Lung microvascular endothelial cell (primary cell): Measurements from ENCODE around the gene GPR137. TPM values are rescaled to one million over a fixed set of nuclear protein-coding genes. Genes with fewer than 3 reads are reported as not detected.
A peak's percentile ranks its signal among the peaks of the same experiment; 100 is the strongest.
"Not testable (repeated sequence)": the region's sequence is repeated elsewhere in the genome, so short reads cannot be mapped to it uniquely, and the experiment has no call there.

ENCODE experiments used
- DNase-seq, 2 donors: peaks; one replicate each; pipeline versions ENCODE4 v3.0.0 to v3.0.0-alpha.2; 2010; ENCODE audit warnings: low read depth in 2 of 2
- total RNA-seq: library from RNA; depleted of rRNA; stranded (reverse); fragments of >200 nt; gene quantifications from 2 replicates; pipeline ENCODE4 v1.2.1, GENCODE V29; 2014

Gene GPR137, protein sequence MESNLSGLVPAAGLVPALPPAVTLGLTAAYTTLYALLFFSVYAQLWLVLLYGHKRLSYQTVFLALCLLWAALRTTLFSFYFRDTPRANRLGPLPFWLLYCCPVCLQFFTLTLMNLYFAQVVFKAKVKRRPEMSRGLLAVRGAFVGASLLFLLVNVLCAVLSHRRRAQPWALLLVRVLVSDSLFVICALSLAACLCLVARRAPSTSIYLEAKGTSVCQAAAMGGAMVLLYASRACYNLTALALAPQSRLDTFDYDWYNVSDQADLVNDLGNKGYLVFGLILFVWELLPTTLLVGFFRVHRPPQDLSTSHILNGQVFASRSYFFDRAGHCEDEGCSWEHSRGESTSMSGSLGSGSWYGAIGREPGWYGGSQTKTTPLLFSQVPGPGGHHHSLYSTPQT
- 5.2 and 9.7 TPM in 2 replicates for total RNA-seq

DNA sequence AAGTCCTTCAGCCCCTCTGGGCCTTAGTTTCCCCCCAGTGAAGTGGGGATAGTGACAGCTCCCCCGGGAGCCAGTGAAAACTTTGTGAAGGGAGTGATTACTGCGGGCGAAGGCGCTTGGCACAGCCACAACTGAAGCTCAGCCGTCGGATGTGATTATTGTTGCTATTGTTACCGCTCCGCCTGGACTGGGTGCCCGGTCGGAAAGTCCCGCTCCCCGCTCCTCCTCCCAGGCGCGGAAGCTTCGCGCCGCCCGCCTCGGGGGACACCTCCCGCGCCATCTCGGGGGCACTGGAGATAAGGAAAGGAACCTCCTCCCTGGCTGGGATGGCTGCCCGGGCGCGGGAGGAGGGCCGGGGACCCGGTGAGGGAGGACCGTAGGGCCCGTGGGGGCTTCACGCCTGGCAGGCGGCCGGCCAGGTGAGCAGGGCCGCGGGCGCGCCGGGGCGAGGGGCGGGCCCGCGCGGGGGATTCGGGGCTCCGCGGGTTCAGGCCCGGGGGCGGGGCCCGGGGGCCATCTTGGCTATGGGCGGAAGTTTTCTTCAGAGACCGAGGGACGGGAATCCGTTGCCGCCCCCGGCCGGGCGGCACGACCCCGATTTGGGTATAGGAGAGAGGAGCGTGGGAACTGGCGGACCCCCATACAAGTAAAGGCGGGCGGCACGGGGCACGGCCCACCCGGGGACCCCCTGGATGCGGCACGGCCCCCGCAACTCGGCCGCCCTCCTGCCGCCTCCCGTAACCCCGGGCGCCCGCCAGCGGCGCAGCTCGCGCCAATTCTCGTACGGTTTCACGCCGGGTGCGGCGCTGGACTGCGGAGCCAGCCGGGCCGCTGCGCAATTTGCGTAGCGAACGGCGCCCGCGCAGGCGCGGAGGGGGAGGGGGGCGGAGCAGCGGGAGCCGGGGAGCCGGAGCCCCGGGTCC lies at the start of gene GPR137:
TSS of gene GPR137 (plus strand) at position 887 of the 923 bp plus-strand sequence. CDS start 677 bp downstream, outside the sequence.
- peak; percentile 79 to 81 for DNase-seq

DNA sequence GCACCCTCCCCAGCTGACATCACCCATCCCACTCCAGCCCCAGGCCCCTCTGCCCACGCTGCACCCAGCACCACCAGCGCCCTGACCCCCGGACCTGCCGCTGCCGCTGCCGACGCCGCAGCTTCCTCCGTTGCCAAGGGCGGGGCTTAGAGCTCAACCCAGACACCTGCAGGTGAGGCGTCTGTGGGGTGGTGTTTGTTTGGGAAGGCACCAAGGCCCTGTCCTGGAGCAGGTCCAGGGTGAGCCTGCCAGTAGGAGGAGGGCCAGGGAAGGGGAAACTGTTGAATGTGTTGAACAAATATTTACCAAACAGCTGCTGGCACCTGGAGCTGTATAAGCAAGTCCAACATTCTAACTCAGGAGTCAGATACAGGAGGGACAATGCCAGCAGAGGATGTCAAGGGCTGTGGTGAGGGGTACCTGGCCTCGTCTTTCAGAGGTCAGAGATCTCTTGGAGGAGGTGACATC lies 48.1 kb upstream of the GPR137 start:
- peak in 1 of 2 donors; percentile 60 for DNase-seq

DNA sequence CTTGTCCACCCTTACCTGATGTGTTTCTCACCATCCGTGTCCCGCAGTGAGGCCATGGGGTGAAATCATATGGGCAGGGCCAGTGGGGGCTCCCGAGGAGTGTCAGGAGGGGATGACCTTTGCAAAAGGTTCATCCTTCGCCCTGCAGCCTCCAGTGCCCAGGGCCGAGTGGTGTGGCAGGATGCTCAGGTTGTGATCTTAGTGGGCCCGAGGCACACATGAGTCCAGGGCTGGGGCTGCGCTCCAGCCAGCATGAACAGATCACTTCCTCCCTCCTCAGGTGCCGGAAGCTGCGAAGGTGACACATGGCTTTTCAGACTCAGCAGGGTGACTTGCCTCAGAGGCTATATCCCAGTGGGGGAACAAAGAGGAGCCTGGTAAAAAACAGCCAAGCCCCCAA lies 47.6 kb upstream of the GPR137 start:
- no peak for DNase-seq

DNA sequence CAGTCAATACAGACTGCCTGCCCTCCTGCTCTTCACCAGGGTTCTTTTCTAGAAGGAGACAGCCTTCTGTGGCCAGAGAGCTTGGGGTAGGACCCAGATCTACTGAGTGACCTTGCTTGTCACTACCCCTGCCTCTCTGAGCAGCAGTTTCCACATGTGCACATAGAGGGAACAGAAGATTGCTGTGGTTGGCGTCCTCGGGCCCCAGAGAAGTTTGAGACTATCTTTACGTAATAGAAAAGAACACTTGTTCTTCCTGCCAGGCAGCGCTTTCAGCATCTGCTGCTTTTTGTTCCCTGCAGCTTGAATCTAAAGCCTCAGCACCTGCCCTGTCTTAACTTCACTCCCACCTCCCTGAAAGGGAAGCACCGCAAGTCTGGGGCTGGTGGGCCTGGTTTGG lies 46.6 kb upstream of the GPR137 start:
- no peak for DNase-seq

DNA sequence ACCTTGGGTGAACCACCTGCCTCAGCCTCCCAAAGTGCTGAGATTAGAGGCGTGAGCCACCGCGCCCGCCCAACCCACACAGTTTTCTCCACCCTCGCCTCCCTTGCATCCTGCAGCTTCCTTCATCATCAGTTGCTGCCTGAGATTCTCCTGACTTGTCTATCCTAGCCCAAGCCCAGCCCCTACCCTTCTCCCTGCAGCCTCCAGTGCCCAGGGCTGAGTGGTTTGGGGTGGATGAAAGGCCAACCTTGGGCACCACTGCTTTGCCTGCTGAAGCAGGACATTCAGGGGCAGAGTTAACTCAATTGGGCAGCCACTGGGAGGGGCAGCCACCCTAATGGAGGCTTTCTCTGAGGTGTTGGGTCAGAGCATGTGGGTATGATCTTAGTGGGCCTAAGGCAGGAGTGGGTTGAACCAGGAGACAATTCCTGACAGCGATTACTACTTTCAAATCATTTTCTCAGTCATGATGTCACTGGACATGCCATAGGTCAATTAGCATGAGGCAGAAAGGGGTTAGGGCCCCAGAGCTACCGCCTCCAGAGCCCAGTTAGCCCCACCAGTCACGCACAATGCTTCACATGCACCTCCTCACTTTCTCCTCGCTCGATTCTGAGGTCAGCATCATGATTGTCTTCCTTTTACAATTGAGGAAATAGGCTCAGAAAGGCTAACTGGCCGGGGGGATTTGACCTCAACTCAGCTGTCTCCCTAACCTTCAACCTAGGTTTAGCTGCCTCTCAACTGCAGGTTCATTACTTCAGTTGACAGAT lies 45.8 kb upstream of the GPR137 start:
- no peak for DNase-seq

DNA sequence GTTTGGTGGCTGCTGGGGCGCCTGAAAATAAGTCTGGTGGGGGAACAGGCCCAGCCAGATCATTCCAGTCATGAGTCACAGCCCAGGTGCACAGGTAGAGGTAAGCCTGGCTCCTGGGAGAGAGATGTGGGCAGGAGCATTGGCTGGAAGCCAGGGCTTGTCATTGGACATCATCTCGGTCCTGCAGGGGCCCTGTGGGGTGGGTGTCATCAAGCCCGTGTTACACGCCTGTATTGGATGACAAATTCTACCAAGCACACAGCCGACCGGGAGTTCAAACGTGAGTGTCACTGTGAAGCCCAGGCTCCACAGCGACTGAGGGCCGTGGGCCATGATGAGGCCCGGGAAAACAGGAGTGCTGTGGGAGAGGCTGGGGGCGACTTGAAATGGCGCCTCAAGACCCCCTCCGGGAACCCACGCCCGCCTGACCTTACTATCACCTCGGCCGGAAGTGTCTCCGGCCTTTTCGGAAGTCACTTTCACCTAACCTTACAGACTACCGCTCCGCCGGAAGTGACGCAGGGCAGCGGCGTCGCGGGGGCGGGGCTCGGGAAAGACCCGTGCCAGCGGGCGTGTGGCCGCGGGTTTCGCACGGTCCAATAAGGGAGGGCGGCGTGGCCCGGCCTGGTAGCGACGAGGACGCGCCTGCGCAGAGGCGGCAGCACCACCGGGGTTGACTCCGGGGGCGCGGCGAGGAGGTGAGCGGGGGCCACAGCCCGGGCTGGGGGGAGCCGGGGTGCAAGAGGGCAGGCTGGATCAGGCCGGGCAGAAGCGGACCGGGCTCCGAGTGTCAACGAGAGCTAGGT lies 45.0 kb upstream of the GPR137 start, which contains the start of gene FKBP2:
TSS of gene FKBP2 (plus strand) at position 661 of the 806 bp plus-strand sequence. CDS start 1,293 bp downstream, outside the sequence.
- DNase-seq = peak; percentile 97 to 98

DNA sequence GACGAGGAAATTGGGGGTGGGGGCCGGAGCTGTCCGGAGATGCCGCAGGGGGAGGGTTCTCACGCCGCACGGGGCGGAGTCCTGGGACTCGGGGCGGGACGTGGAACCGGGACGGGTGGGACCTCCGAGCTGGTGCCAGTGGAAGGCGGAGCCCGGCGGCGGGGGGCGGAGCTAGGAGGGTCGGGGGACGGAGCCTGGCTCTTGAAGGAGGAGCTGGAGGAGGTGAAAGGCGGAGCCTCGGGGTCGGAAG lies 44.5 kb upstream of the GPR137 start:
- peak; percentile 99 to 100 for DNase-seq

DNA sequence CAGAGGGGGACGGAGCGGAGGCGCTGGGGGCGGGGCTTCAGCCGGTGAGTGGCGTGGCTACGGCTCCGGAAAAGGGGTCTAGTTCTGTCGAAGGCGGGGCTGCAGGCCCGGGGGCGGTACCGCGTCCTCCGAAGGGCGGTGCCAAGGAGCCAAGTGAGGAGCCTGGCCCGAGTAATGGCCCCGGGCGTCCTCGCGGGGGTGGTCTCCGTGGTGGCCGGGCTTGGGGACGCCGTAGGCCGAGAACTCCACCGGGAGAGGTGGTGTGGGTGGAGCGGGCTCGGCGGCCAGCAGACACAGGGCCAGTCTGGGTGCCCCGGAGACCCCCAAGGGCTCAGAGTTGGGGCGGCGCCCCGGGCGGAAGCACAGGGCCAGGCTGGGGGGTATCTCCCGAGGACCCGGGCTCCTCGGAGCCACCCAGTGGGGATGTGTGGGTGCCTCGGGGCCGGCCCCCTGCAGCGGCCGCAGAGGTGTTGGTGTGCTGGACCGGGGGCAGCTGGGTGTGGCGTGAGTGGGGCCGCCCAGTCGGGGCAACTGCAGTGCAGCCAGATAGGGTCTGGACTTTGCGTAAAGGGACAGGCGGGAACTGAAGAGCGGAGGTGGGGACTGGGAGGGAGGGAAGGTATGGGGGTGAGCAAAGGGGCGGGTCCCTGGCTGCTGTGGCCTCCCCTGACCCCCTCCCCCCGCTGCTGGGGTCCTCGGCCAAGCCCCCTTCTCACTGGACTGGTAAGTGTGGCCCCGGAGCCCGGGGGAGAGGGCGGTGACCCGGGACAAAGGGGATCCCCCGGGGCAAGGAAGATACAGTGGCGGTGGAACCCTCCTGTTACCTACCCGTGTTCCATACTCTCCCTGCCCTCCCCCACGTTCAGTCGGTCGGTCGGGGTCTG lies 43.9 kb upstream of the GPR137 start:
- peak; percentile 36 to 73 for DNase-seq

DNA sequence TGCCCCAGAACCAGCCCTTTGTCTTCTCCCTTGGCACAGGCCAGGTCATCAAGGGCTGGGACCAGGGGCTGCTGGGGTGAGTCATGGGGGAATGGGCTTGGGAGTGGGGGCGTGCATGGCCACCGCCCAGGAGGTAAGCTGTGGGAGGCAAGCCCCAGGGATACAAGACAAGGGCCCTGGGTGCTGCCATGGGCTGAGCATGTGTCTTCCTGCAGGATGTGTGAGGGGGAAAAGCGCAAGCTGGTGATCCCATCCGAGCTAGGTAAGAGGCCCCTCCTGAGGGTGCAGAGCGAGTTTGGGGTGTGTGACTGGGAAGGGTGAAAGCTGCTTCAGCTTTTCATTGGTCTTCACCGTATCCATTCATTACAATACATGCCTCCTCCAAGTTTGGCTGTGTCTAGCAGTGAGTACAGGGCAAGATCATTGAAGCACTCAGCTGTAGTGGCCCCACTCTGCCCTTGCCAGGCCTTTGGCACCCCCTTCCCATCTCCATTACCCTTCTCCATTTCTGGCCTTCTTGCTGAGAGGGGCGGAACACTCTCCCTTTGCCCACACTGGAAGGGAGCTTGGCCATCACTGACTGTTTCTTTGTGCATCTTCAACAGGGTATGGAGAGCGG lies 42.3 kb upstream of the GPR137 start:
- no peak for DNase-seq

DNA sequence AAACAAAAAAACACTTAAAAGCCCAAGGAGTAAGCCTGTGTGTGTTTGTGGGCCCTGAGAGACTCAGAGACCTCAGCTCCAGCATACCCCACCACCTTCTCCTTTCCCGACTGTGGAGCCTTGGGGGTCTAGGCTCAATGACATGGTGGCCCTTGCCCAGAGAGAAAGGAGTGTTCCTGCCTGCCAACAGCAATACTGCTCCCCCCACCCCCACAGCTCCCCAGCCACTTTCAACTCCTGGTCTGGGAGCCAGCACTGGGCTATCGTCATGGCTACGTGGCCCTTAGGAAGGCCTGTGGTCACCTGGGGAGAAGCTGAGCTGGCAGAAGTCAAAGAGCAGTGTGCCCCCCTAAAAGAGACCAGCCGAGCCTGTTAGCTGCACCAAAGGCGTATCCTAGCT lies 41.5 kb upstream of the GPR137 start:
- DNase-seq = no peak

DNA sequence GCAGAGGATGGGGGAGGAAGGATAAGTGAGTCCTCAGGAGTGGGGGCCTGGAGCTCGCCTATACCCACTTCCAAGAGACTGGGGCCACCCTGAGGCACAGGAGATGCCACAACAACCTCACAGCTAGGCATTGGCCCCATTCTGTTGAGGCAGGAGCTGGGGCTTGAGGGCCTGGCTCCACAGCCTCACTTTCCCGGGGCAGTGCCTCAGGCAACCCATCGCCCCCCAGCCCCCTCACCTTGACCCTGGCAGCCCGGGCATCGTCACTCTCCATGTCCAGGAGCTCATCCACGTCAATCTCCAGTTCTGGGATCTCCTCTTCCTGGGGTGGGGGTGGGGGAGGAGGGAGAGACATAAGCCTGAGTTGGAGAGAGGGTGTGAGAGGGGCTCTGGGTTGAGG lies 40.7 kb upstream of the GPR137 start:
- no peak for DNase-seq

DNA sequence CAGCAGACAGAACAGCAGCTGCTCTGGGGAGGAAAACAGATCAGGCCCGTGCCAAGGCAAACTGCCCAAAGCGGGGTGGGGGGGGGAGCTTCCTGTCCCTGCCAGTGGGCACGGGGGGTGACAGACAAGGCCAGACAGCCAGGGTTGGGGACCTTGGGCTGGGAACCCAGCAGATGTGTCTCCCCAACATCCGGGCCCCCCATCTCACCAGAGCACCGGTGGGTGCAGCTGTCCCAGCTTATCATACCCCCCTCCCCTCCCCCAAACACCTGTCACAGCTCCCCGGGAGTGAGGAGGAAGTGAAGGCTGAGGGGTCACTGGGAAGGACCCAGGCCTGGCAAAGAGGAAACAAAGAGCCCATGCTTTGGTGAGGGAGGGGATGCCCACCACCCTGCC lies 40.2 kb upstream of the GPR137 start:
- peak in 1 of 2 donors; percentile 29 for DNase-seq

DNA sequence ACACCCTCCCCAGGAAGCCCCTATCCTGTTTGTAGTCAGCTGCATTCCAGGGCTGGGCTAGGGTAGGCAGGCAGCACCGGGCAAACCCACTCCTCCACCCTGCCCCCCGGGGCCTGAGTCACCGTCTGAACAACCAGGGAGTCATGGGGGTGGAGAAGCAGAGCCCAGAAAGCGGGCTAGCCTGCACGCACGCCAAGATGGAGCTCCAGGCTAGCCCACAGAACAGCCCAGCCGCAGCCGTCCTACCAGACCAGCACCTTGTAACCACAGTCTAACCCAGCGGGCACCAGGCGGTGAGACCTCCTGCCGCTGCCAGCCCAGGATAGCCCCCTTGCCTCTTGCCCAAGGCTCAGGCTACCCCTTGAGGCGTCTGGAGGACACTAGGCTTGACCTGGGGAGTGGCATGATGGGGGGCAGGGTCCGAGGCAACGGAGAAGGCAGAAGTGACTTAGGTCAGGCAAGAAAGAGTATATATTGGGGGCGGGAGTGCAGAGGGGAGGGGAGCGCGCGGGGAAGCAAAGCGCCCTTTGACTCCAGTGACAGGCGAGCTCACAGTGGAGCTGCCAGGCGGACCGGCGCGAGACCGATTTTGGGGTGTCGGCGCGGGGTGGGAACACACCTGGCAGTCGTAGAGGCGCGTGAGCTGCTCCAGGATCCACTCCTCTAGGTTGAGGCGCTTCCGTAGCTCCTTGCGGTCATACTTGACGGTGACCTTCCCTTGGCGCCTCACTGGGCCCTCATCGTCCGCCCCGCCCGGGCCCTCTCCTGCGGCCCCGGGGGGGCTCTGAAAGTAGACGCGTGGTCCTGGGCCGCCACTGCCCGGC lies 39.6 kb upstream of the GPR137 start:
- DNase-seq = peak; percentile 53 to 88

DNA sequence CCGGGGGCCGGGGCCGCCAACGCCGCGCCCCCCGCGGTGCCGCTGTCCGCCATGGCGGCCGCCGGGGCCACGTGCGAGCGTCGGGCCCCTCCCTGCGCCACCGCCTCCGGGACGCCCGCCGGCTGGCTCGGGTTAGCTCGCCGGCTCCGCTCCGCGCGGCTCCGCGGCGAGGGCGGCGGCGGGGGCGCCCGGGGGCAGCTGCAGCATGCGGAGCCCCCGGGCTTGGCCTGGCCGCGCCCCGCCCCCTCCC lies 39.1 kb upstream of the GPR137 start:
- DNase-seq = not testable (repeated sequence)

DNA sequence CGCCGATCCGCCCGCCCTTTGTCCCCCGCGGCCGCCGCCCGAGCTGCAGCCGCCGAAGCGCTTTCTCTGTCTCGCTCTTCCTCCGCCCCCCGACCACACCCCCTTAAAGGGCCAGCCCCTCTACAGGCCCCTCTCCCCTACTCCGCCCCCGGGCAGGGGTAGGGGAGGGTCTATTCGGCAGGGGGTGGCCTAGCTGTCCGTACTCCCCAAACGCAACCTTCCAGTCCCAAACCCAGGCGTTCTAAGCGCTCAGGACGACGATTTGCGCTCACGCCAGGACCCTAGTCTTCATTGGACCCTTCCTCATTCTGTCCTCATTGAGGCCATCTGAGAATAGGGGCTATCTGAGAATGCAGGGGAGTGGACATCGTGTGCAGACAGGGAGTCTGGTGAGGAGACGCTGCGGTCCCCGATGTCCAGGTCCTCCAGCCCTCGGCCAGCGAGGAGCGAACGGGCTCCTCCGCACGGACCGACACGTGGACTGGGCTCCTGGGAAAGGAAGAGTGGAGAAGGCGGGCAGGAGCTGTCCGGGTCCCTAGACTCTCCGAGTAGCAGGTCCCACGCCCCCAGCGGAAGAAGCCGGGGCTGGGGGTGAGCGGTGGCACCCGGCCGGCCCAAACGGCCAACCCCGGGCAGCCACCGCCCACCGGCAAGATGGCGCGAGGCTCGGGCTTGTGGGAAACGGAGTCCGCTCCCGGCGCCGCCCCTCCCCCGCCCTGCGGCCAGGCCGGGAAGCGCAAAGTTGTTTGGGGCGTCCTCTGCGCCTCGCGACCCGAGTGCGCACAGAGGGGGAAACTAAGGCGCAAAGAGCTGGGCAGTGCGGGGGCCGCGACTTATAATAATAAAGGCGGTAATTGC lies 38.5 kb upstream of the GPR137 start, which contains the start of gene PPP1R14B:
TSS of gene PPP1R14B (minus strand) at position 73 of the 858 bp plus-strand sequence. CDS start 270 bp downstream, outside the sequence.
- DNase-seq = peak; percentile 84 to 88

DNA sequence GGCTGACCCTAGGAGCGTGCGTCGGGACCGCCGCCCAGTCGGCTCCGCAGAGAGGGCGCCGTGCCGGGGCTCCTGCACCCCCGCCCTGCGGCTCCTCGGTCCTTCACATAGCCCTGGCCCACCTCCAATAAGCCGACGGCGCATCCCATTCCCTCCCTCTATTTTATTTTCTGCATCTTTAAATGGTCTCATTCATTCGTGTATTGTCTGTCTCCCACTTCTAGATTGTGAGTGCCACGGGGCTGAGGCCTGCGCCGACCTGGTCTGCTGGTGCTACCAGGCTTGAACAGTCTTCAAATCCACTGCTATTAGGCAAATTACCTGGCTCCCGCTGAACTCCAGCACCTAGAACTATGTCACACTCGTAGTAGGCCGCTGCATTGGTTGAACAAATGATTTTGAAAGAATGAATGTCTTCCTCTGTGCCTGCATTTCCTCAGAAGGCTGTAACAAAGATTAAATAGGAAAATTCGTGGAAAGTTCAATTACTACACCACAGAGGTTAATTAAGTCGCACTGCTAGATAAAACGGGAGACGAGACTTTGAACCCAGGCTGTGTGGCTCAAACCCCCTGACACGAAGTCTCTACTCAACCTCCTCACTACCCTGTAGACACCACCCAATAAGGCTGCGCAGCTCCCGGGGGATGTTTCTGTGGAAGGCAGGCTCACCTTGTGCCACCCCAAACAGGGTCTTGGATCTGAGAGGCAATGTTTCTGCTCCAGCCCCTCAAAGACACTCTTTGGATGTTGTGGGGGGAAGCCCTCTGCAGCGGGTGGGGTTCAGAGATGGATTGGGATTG lies 37.7 kb upstream of the GPR137 start:
- DNase-seq = no peak

DNA sequence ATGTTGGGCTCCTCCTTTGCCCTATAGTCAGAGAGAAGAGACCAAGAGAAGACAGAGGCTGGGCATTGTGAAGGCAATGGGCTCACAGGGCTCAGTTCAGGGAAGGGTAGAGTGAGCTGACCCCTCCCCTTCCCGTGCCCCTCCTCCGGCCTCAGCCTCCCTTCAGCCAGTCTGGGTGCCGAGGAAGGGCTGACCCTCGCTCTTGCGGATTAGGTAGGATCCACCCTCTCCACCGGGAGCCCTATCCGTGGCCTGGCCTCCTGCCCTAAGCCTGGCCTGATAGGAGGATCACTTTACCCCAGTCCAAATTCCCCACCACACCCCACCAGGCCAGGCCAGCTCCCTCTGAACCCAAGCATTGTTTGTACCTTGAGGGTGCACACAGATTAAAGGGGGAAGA lies 37.1 kb upstream of the GPR137 start:
- no peak for DNase-seq
